DND-41 (cell line): ENCODE results near the gene GNA14.
"Not testable (repeated sequence)": the region's sequence is repeated elsewhere in the genome, so short reads cannot be mapped to it uniquely, and the experiment has no call there.

ENCODE experiments used
- ATAC-seq: fragments of 200-7000 bp; cut with Tn5 transposase; 3 replicates; pipeline ENCODE4 v1.9.1; 2021; ENCODE audit warnings: low read depth; ENCODE audit not compliant: insufficient read depth
- DNase-seq: peaks from one replicate; pipeline ENCODE4 v3.0.0-alpha.2; 2020
- H2AFZ ChIP-seq: 2 replicates; pipeline ENCODE4 v1.6.0; 2012; ENCODE audit warnings: low read depth, low read length
- H3K27ac ChIP-seq: 2 replicates; pipeline ENCODE4 v1.5.1; 2012; ENCODE audit warnings: low read length, inconsistent platforms
- H3K27me3 ChIP-seq: fragments of 200-600 bp; sonication (generic); 2 replicates; pipeline ENCODE4 v1.6.0; 2012; ENCODE audit warnings: low read length, mild to moderate bottlenecking, inconsistent platforms; ENCODE audit not compliant: insufficient read depth, poor library complexity
- H3K36me3 ChIP-seq: 2 replicates; pipeline ENCODE4 v1.5.1; 2012; ENCODE audit warnings: low read length, inconsistent platforms; ENCODE audit not compliant: insufficient read depth
- H3K4me1 ChIP-seq: 2 replicates; pipeline ENCODE4 v1.5.1; 2012; ENCODE audit warnings: mild to moderate bottlenecking, low read length; ENCODE audit not compliant: insufficient read depth
- H3K4me2 ChIP-seq: 2 replicates; pipeline ENCODE4 v1.6.0; 2012; ENCODE audit warnings: mild to moderate bottlenecking, moderate library complexity, low read length, inconsistent platforms; ENCODE audit not compliant: insufficient read depth
- H3K4me3 ChIP-seq, 2 experiments: fragments of 200-600 bp in 1 of 2; shearing (Covaris generic) in 1 of 2; 2 replicates each; pipeline ENCODE4 v1.5.1; 2012 to 2016; ENCODE audit warnings: inconsistent platforms in 2 of 2, low read length in 2 of 2, mild to moderate bottlenecking in 2 of 2, low read depth in 1 of 2, moderate library complexity in 1 of 2
- H3K79me2 ChIP-seq: 2 replicates; pipeline ENCODE4 v1.6.0; 2012; ENCODE audit warnings: low read length, inconsistent platforms; ENCODE audit not compliant: insufficient read depth
- H3K9ac ChIP-seq: 2 replicates; pipeline ENCODE4 v1.6.0; 2012; ENCODE audit warnings: low read depth, mild to moderate bottlenecking, inconsistent platforms, low read length, moderate library complexity
- H3K9me3 ChIP-seq: 2 replicates; pipeline ENCODE4 v1.5.1; 2012; ENCODE audit warnings: low read length, moderate library complexity, mild to moderate bottlenecking, inconsistent platforms; ENCODE audit not compliant: insufficient read depth, severe bottlenecking
- H4K20me1 ChIP-seq: 2 replicates; pipeline ENCODE4 v1.6.0; 2012; ENCODE audit warnings: low read length; ENCODE audit not compliant: insufficient read depth
- EZH2 ChIP-seq: IDR thresholded peaks from 3 replicates; pipeline ENCODE4 v1.6.1; 2012; ENCODE audit warnings: borderline replicate concordance, low read depth, mild to moderate bottlenecking, moderate library complexity, low read length, inconsistent platforms; ENCODE audit not compliant: severe bottlenecking
- TF ChIP-seq, protein P1 (sequence below): IDR thresholded peaks from 2 replicates; pipeline ENCODE4 v1.5.1; 2012; ENCODE audit warnings: borderline replicate concordance, low read length, moderate library complexity, mild to moderate bottlenecking; ENCODE audit not compliant: poor library complexity, severe bottlenecking; ENCODE audit errors: extremely low read depth

GNA14 gene

DNA sequence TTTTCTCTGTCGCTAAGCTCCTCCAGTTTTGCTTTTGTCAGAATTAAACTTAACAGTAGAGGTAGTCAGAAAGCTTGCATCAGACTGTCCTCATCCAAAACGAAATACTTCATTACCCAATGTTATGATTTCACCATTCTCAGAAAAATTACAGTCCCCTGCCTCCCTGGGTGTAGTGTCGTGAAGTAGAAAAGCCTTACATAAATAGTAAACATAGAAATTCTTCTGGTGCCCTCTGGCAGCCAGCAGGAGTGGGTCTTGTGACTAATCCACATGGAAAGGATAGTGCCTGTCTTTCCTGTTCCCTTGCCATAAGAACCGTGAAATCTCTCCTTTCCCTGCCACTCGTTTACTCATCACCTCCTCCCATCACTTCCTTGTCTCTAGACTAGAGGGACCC lies 230.6 kb downstream of the GNA14 start:
- no peak overlapping the region for H3K9ac ChIP-seq
- H2AFZ ChIP-seq = no peak overlapping the region
- H3K27ac ChIP-seq = no peak overlapping the region
- no peaks in the 10 kb centered on the region for H3K36me3 ChIP-seq
- no peak overlapping the region for H3K4me3 ChIP-seq
- H3K79me2 ChIP-seq = no peaks in the 10 kb centered on the region
- TF ChIP-seq, protein P1, sequence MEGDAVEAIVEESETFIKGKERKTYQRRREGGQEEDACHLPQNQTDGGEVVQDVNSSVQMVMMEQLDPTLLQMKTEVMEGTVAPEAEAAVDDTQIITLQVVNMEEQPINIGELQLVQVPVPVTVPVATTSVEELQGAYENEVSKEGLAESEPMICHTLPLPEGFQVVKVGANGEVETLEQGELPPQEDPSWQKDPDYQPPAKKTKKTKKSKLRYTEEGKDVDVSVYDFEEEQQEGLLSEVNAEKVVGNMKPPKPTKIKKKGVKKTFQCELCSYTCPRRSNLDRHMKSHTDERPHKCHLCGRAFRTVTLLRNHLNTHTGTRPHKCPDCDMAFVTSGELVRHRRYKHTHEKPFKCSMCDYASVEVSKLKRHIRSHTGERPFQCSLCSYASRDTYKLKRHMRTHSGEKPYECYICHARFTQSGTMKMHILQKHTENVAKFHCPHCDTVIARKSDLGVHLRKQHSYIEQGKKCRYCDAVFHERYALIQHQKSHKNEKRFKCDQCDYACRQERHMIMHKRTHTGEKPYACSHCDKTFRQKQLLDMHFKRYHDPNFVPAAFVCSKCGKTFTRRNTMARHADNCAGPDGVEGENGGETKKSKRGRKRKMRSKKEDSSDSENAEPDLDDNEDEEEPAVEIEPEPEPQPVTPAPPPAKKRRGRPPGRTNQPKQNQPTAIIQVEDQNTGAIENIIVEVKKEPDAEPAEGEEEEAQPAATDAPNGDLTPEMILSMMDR = no peak
- TF ChIP-seq EZH2 = no peak
- H3K9me3 ChIP-seq = no peaks in the 10 kb centered on the region
- no peaks in the 10 kb centered on the region for H3K27me3 ChIP-seq
- DNase-seq (no peak), ATAC-seq (no peak)
- no peak overlapping the region for H3K4me2 ChIP-seq
- no peaks in the 10 kb centered on the region for H4K20me1 ChIP-seq
- H3K4me1 ChIP-seq = no peaks in the 10 kb centered on the region

DNA sequence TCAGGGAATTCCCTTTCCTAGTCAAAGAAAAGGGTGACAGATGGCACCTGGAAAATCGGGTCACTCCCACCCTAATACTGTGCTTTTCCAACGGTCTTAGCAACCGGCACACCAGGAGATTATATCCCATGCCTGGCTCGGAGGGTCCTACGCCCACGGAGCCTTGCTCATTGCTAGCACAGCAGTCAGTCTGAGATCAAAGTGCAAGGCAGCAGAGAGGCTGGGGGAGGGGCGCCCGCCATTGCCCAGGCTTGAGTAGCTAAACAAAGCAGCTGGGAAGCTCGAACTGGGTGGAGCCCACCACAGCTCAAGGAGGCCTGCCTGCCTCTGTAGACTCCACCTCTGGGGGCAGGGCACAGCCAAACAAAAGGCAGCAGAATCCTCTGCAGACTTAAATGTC lies 239.6 kb downstream of the GNA14 start:
- H3K4me3 ChIP-seq, ATAC-seq, H3K4me2 ChIP-seq, H3K79me2 ChIP-seq, H3K27me3 ChIP-seq, H3K9me3 ChIP-seq, H4K20me1 ChIP-seq, H2AFZ ChIP-seq, H3K27ac ChIP-seq, H3K4me1 ChIP-seq, H3K9ac ChIP-seq: not testable (repeated sequence)
- peak; percentile 19 for DNase-seq
- peaks cover 24% of the 10 kb centered on the region for H3K36me3 ChIP-seq

DNA sequence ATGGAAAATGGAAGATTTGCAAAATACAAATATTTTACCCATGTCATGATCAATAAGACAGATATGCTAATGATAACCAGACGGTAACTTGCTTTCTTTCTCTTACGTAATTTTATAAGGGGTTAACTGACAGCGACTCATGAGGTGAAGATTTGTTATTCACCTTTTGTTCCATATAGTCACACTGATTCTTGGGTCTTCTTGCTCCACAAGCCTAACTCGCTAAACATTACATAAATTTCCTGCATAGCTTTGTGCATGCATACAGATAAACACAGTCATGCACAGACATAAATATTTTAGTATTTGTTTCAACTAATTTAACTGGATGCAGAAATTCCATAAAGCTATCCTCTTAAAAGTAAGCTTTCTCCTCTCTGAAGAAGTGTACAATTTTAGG lies 244.9 kb downstream of the GNA14 start:
- no peak for DNase-seq
- H3K36me3 ChIP-seq = peaks cover 20% of the 10 kb centered on the region
- H3K27ac ChIP-seq = no peak overlapping the region
- no peak overlapping the region for H3K4me3 ChIP-seq
- TF ChIP-seq EZH2 = no peak
- TF ChIP-seq, protein P1 = no peak
- H3K79me2 ChIP-seq = no peaks in the 10 kb centered on the region
- H2AFZ ChIP-seq = no peak overlapping the region
- no peaks in the 10 kb centered on the region for H3K27me3 ChIP-seq
- no peaks in the 10 kb centered on the region for H3K4me1 ChIP-seq
- H3K9ac ChIP-seq = no peak overlapping the region
- ATAC-seq = no peak
- no peak overlapping the region for H3K4me2 ChIP-seq
- H3K9me3 ChIP-seq = peaks cover 5% of the 10 kb centered on the region
- no peaks in the 10 kb centered on the region for H4K20me1 ChIP-seq

DNA sequence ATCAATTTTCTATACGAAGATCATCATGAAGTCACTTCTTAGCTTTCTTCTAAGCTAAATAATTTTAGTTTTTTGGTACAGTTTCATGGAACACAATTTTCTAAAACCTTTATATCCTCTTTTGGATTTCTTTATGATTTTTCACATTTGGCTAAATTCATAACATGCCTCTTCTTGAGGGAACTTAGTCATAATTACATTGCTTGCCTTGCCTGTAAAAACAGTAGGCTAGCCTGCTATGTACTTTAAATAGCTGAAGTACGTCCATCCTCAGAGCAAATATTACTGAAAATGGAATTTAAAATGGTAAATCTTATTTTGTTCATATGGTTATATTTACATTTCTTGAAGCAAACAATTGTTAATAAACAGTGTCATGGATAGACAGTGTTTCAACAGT lies 245.8 kb downstream of the GNA14 start:
- H2AFZ ChIP-seq = no peak overlapping the region
- no peak for DNase-seq

More for the DNA sequence above, 245.8 kb downstream of the GNA14 start:
- H4K20me1 ChIP-seq = no peaks in the 10 kb centered on the region
- no peak overlapping the region for H3K4me3 ChIP-seq
- no peaks in the 10 kb centered on the region for H3K27me3 ChIP-seq
- H3K36me3 ChIP-seq = peaks cover 13% of the 10 kb centered on the region
- no peak overlapping the region for H3K4me2 ChIP-seq
- no peaks in the 10 kb centered on the region for H3K79me2 ChIP-seq
- no peak overlapping the region for H3K9ac ChIP-seq
- H3K27ac ChIP-seq = no peak overlapping the region
- no peaks in the 10 kb centered on the region for H3K9me3 ChIP-seq
- no peaks in the 10 kb centered on the region for H3K4me1 ChIP-seq
- no peak for ATAC-seq
- no peak for TF ChIP-seq EZH2
- TF ChIP-seq, protein P1 = no peak
